Astrocyte of the spinal cord (primary cell): Measurements from ENCODE around the gene OR2S2.
A peak's percentile ranks its signal among the peaks of the same experiment; 100 is the strongest.
"Not testable (repeated sequence)": the region's sequence is repeated elsewhere in the genome, so short reads cannot be mapped to it uniquely, and the experiment has no call there.

Experiments
- DNase-seq: peaks from one replicate; pipeline ENCODE4 v3.0.0; 2011; ENCODE audit warnings: low read depth, low spot score
- H3K4me3 ChIP-seq: 2 replicates; pipeline ENCODE4 v1.5.1; 2011; ENCODE audit warnings: low read depth, mild to moderate bottlenecking, low read length, moderate library complexity
- in situ Hi-C: cut with HindIII; loops from 2 replicates; pipeline ENCODE4 v1.10.0; 2017; ENCODE audit warnings: low sequenced_read_pairs
- TF ChIP-seq, protein P1 (sequence below): IDR thresholded peaks from 2 replicates; pipeline ENCODE4 v1.5.1; 2012; ENCODE audit warnings: low read depth, mild to moderate bottlenecking, low read length, inconsistent platforms

OR2S2 gene

DNA sequence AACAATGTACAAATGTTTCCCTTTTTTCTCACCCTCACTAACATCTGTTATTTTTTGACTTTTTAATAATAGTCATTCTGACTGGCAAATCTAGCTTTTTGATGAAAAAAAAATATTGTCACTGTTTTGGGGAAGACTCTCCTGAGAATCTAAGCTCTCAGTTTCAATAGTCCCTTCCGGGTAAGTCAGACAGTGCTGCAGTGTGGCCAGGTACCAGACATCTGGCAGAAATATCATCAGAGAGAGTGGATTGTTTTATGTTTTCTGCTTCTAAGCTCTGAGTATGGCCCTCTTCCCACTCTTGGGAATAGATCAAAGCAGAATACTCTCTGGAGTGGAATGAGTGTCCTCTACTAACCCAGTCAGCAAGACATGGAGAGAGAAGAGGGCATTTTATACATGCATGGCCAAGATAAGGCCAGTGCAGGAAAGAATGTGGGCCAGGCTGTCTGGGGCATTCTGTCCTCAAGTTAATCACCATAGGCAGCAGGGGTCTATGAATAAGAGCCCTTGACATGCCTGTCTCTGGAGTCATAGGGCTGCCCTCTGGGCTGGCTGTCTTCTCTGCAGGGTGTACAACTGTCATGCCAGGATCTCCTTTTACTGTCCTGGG, 38.5 kb upstream of the OR2S2 start:
- TF ChIP-seq, protein P1, sequence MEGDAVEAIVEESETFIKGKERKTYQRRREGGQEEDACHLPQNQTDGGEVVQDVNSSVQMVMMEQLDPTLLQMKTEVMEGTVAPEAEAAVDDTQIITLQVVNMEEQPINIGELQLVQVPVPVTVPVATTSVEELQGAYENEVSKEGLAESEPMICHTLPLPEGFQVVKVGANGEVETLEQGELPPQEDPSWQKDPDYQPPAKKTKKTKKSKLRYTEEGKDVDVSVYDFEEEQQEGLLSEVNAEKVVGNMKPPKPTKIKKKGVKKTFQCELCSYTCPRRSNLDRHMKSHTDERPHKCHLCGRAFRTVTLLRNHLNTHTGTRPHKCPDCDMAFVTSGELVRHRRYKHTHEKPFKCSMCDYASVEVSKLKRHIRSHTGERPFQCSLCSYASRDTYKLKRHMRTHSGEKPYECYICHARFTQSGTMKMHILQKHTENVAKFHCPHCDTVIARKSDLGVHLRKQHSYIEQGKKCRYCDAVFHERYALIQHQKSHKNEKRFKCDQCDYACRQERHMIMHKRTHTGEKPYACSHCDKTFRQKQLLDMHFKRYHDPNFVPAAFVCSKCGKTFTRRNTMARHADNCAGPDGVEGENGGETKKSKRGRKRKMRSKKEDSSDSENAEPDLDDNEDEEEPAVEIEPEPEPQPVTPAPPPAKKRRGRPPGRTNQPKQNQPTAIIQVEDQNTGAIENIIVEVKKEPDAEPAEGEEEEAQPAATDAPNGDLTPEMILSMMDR, result no peak
- in situ Hi-C loops, result no loop called here
- peak; percentile 35 for DNase-seq

DNA sequence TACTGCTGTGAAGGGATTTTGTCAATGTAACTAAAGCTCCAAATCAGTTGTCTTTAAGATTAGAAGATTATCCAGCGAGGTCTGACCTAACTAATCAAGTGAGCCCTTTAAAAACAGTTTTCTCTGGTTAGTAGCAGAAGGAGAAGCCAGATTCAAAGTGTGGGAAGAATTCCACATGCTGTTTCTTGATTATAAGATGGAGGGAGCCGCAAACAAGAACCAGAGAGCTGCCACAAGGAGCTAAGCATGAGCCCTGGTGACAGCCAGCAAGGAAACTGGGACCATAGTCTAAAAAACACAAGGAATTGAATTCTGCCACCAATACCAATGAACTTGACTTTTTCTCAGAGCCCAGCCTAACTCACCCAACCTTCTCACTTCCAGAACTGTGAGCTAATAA, 37.0 kb upstream of the OR2S2 start:
- TF ChIP-seq, protein P1, result no peak
- in situ Hi-C loops, result no loop called here
- no peak for DNase-seq
- H3K4me3 ChIP-seq, result no peak overlapping the region

More for the DNA sequence above, 38.5 kb upstream of the OR2S2 start:
- no peak overlapping the region for H3K4me3 ChIP-seq

DNA sequence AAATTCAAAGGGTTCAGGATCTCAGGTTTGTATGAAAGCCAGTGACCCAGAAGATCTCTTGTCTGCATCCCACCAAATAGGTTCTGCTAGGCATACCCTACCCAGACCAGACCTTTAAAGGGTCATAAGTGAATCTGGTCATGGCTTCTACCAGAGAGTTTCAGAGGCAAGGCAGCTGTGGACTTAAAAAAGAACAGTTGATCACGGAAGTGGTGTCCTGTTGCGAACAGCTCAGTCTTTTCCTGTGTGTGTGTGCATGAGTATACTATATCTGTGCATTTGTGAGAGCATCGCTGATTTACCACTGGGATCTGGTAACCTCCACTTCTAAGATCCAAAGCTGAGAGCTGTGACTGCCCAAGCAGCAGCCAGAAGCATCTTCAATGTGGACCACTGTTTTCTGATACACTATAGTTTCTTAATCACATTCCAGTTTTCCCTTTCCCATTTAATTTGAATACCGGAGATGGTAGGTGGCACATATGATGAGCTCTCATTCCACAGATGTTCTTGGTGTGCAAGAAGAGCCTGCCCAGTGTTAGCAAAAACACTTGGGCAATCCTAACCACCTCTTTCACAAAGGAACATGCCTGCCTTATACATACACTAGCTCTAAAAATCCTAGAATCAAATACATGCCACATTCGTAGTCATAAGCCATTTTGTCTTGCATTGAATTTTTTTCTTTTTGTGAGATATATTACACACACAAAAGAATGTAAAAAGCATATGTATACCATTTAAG, 36.2 kb upstream of the OR2S2 start:
- TF ChIP-seq, protein P1, result no peak
- in situ Hi-C loops, result no loop called here
- DNase-seq, result no peak
- H3K4me3 ChIP-seq, result no peak overlapping the region

DNA sequence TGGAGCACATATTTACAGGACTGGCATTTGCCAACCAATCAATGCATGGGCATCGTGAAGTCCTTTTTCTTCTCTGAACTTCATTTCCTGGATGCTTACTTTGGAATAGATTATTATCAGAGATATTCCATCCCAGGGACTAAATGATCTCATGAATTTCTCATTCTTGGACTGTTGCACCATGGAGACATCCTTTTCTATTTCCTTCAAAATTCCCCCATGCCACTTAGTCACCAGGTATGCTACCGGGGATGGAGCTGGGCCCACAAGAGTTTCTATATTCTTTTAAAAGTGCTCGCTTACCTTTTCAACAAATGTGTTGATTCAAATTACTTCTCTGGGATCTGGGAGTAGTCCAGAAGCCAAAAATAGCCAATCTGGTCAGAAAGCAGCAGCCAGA, 35.2 kb upstream of the OR2S2 start:
- H3K4me3 ChIP-seq, DNase-seq, in situ Hi-C loops: not testable (repeated sequence)

DNA sequence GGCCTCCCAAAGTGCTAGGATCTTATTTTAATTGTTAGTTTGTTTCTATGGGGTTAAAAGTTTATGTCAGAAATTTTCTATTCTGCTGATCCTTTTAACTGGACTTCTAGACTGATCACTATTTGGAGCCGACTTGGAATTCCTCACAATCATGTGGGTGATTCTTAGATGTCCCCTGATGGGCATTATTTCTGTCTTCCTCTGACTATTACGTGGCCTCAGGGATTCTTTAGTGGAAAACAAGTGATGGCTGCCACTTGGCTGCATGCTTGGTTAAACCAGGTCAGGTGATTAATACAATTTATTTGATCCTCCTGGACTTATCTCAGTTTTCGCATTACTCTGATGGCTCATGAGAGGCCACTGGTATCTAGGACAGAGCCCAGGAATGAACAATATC, 32.2 kb upstream of the OR2S2 start:
- H3K4me3 ChIP-seq, result no peak overlapping the region
- DNase-seq, result no peak
- TF ChIP-seq, protein P1, result no peak
- in situ Hi-C loops, result no loop called here

DNA sequence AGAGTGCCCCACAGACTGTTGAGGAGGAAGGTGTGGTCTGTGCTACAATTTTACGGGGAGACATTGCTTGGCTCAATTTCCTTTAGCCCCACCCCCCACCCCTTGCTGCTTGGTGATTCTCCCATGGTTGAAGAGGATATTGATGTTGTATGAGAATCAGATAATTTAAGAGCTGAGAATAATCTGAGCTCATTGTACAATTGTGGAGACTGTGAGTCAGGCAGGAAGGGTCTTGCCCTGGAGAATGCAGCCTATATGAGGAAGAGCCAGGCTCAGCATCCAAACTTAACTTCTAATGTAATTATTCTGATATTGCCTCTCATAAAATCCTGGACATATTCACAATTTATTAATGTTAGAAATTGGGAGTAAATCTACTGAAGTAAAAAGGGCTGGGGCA, 26.1 kb upstream of the OR2S2 start:
- TF ChIP-seq, protein P1, result no peak
- in situ Hi-C loops, result no loop called here
- H3K4me3 ChIP-seq, result no peak overlapping the region
- no peak for DNase-seq

DNA sequence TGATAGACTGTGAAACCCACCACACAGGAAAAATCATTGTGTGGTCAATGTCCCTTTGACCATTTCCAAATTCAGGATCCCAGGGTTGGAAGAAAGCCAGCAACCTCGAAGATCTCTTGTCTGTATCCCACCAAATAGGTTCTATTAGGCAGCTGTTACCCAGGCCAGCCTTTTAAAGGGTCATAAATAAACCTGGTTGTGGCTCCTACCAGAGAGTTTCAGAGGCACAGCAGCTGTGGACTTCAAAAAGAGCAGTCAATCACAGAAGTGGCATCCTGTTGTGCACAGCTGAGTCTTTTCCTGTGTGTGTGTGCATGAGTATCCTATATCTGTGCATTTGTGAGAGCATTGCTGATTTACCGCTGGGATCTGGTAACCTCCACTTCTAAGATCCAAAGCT, 23.7 kb upstream of the OR2S2 start:
- no peak overlapping the region for H3K4me3 ChIP-seq
- DNase-seq, result no peak
- TF ChIP-seq, protein P1, result no peak
- in situ Hi-C loops, result no loop called here
